ENCODE data around the gene C22orf15. TPM values are rescaled to one million over a fixed set of nuclear protein-coding genes. Genes with fewer than 3 reads are reported as not detected.

C22orf15 gene
- total and polyA plus RNA-seq, 9 of the 15 experiments (the other 6 are each of a cell fraction or from before 2014, with no cell fraction given) = 0.07 TPM; not detected in 8

- TF ChIP-seq, protein P1, sequence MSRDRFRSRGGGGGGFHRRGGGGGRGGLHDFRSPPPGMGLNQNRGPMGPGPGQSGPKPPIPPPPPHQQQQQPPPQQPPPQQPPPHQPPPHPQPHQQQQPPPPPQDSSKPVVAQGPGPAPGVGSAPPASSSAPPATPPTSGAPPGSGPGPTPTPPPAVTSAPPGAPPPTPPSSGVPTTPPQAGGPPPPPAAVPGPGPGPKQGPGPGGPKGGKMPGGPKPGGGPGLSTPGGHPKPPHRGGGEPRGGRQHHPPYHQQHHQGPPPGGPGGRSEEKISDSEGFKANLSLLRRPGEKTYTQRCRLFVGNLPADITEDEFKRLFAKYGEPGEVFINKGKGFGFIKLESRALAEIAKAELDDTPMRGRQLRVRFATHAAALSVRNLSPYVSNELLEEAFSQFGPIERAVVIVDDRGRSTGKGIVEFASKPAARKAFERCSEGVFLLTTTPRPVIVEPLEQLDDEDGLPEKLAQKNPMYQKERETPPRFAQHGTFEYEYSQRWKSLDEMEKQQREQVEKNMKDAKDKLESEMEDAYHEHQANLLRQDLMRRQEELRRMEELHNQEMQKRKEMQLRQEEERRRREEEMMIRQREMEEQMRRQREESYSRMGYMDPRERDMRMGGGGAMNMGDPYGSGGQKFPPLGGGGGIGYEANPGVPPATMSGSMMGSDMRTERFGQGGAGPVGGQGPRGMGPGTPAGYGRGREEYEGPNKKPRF (IDR thresholded peaks at IDR 0.05; ENCODE audit: low read depth, low read length) = no peak
- TF ChIP-seq TAF1 (IDR thresholded peaks at IDR 0.05; ENCODE audit: control insufficient read depth, extremely low read depth, insufficient read depth, low read length, severe bottlenecking) = peak; percentile 38
- no peak for TF ChIP-seq POU5F1 (IDR thresholded peaks at IDR 0.05; ENCODE audit: borderline replicate concordance, low read depth, low read length, partially characterized antibody)
- TF ChIP-seq ZNF140 (CRISPR knock-in tag; IDR thresholded peaks at IDR 0.05) = no peak
- no peak for TF ChIP-seq ZNF41 (CRISPR knock-in tag; conservative IDR thresholded peaks at IDR 0.05)
- TF ChIP-seq, protein P2, sequence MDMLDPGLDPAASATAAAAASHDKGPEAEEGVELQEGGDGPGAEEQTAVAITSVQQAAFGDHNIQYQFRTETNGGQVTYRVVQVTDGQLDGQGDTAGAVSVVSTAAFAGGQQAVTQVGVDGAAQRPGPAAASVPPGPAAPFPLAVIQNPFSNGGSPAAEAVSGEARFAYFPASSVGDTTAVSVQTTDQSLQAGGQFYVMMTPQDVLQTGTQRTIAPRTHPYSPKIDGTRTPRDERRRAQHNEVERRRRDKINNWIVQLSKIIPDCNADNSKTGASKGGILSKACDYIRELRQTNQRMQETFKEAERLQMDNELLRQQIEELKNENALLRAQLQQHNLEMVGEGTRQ (CRISPR knock-in tag; IDR thresholded peaks at IDR 0.05) = peak; percentile 94
- no peak for TF ChIP-seq ZNF324 (CRISPR knock-in tag; IDR thresholded peaks at IDR 0.05)
- no peak for TF ChIP-seq ARHGAP35 (IDR thresholded peaks at IDR 0.05; ENCODE audit: partially characterized antibody)
- TF ChIP-seq RNF2 (IDR thresholded peaks at IDR 0.05) = no peak
- TF ChIP-seq, protein P3, sequence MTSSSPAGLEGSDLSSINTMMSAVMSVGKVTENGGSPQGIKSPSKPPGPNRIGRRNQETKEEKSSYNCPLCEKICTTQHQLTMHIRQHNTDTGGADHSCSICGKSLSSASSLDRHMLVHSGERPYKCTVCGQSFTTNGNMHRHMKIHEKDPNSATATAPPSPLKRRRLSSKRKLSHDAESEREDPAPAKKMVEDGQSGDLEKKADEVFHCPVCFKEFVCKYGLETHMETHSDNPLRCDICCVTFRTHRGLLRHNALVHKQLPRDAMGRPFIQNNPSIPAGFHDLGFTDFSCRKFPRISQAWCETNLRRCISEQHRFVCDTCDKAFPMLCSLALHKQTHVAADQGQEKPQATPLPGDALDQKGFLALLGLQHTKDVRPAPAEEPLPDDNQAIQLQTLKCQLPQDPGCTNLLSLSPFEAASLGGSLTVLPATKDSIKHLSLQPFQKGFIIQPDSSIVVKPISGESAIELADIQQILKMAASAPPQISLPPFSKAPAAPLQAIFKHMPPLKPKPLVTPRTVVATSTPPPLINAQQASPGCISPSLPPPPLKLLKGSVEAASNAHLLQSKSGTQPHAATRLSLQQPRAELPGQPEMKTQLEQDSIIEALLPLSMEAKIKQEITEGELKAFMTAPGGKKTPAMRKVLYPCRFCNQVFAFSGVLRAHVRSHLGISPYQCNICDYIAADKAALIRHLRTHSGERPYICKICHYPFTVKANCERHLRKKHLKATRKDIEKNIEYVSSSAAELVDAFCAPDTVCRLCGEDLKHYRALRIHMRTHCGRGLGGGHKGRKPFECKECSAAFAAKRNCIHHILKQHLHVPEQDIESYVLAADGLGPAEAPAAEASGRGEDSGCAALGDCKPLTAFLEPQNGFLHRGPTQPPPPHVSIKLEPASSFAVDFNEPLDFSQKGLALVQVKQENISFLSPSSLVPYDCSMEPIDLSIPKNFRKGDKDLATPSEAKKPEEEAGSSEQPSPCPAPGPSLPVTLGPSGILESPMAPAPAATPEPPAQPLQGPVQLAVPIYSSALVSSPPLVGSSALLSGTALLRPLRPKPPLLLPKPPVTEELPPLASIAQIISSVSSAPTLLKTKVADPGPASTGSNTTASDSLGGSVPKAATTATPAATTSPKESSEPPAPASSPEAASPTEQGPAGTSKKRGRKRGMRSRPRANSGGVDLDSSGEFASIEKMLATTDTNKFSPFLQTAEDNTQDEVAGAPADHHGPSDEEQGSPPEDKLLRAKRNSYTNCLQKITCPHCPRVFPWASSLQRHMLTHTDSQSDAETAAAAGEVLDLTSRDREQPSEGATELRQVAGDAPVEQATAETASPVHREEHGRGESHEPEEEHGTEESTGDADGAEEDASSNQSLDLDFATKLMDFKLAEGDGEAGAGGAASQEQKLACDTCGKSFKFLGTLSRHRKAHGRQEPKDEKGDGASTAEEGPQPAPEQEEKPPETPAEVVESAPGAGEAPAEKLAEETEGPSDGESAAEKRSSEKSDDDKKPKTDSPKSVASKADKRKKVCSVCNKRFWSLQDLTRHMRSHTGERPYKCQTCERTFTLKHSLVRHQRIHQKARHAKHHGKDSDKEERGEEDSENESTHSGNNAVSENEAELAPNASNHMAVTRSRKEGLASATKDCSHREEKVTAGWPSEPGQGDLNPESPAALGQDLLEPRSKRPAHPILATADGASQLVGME (CRISPR knock-in tag; IDR thresholded peaks at IDR 0.05) = no peak
- peak; percentile 47; the same call in 1 of the 2 replicates for TF ChIP-seq ARID4B (CRISPR knock-in tag; IDR thresholded peaks at IDR 0.05)
- peak; percentile 96 for TF ChIP-seq POLR2G (IDR thresholded peaks at IDR 0.05; ENCODE audit: low read depth, low read length)
These were observed 45.7 kb upstream of the C22orf15 start (continued) for GRCh38 chr22:23716811-23717801.
